A549 (cell line): ENCODE results near the gene ZNRD2. TPM values are rescaled to one million over a fixed set of nuclear protein-coding genes. Genes with fewer than 3 reads are reported as not detected.

Experiments
- ATAC-seq, 2 experiments: fragments of 200-7000 bp in 1 of 2; fragments of >200 bp in 1 of 2; cut with Nextera tagmentation in 1 of 2; cut with Tn5 transposase in 1 of 2; 3 replicates each; pipeline versions ENCODE4 v1.8.0 to v1.9.1; 2018 to 2020; ENCODE audit warnings: mild to moderate bottlenecking in 1 of 2, moderate library complexity in 1 of 2
- CTCF ChIA-PET: fragments of 300-600 bp; sonication (Branson Sonifier 250); formaldehyde crosslinking; extraction: SDS; loops from one replicate; lab custom pipeline; 2021; ENCODE audit warnings: antibody characterized with exemption, inconsistent platforms; lab: Yijun Ruan, JAX
- POLR2A ChIA-PET: fragments of 350-600 bp; formaldehyde crosslinking; extraction: SDS; loops from one replicate; lab custom pipeline; 2021; ENCODE audit warnings: antibody characterized with exemption, inconsistent platforms; lab: Yijun Ruan, JAX
- DNase-seq, 2 experiments: peaks; one replicate each; pipeline versions ENCODE4 v3.0.0 to v3.0.0-alpha.2; 2011 to 2016; ENCODE audit warnings: low read depth in 1 of 2, low spot score in 1 of 2
- FAIRE-seq: peaks from 2 replicates; lab custom pipeline; 2011; peaks lifted over from hg19 to GRCh38; lab: Jason Lieb, UNC
- H3K27ac ChIP-seq, 2 experiments: fragments of >200 bp; sonication (Bioruptor Twin); formaldehyde crosslinking; 3 replicates each; pipeline ENCODE4 v1.5.1; 2016 to 2017
- H3K4me1 ChIP-seq: fragments of >200 bp; sonication (Bioruptor Twin); formaldehyde crosslinking; 3 replicates; pipeline ENCODE4 v1.6.1; 2016
- H3K4me2 ChIP-seq: fragments of >200 bp; sonication (Bioruptor Twin); formaldehyde crosslinking; 3 replicates; pipeline ENCODE4 v1.6.1; 2016
- H3K4me3 ChIP-seq: fragments of >200 bp; sonication (Bioruptor Twin); formaldehyde crosslinking; 3 replicates; pipeline ENCODE4 v1.5.1; 2016
- H3K9me3 ChIP-seq: fragments of >200 bp; sonication (Bioruptor Twin); formaldehyde crosslinking; 3 replicates; pipeline ENCODE4 v1.6.1; 2016
- BHLHE40 ChIP-seq: IDR thresholded peaks from 2 replicates; pipeline ENCODE4 v1.6.1; 2012; ENCODE audit warnings: low read depth, low read length, inconsistent platforms
- CEBPB ChIP-seq, 2 experiments: fragments of >200 bp in 1 of 2; sonication (Bioruptor Twin) in 1 of 2; formaldehyde crosslinking in 1 of 2; IDR thresholded peaks; 2 replicates each; pipeline ENCODE4 v1.6.1; 2012 to 2016
- CHD2 ChIP-seq: fragments of 150-350 bp; IDR thresholded peaks from 2 replicates; pipeline ENCODE4 v1.6.1; 2014; ENCODE audit warnings: low read length; ENCODE audit not compliant: partially characterized antibody
- CHD4 ChIP-seq: fragments of 200-600 bp; sonication (generic); IDR thresholded peaks from 2 replicates; pipeline ENCODE4 v1.6.1; 2016; ENCODE audit warnings: antibody characterized with exemption, mild to moderate bottlenecking, borderline replicate concordance
- EHMT2 ChIP-seq: fragments of 200-600 bp; sonication (generic); IDR thresholded peaks from 2 replicates; pipeline ENCODE4 v1.6.1; 2016; ENCODE audit warnings: antibody characterized with exemption, low read depth, mild to moderate bottlenecking, moderate library complexity
- GATA3 ChIP-seq: IDR thresholded peaks from 2 replicates; pipeline ENCODE4 v1.6.1; 2012; ENCODE audit warnings: borderline replicate concordance
- HOXA7 ChIP-seq: fragments of 250-450 bp; sonication (Bioruptor Pico); IDR thresholded peaks from 2 replicates; pipeline ENCODE4 v1.5.0; 2020; ENCODE audit warnings: mild to moderate bottlenecking, moderate library complexity
- JUN ChIP-seq, 2 experiments: fragments of >200 bp; sonication (Bioruptor Twin); formaldehyde crosslinking; IDR thresholded peaks; 2 replicates in 1 of 2; 3 replicates in 1 of 2; pipeline ENCODE4 v1.6.1; 2016 to 2017
- KDM5A ChIP-seq: fragments of 200-600 bp; sonication (generic); IDR thresholded peaks from 2 replicates; pipeline ENCODE4 v1.6.1; 2016; ENCODE audit warnings: antibody characterized with exemption, mild to moderate bottlenecking
- PHF8 ChIP-seq: fragments of 200-600 bp; sonication (generic); IDR thresholded peaks from 2 replicates; pipeline ENCODE4 v1.6.1; 2016; ENCODE audit warnings: low read depth, mild to moderate bottlenecking, antibody characterized with exemption, moderate library complexity, borderline replicate concordance
- POLR2A ChIP-seq: IDR thresholded peaks from 2 replicates; pipeline ENCODE4 v1.6.1; 2012; ENCODE audit warnings: mild to moderate bottlenecking, low read length
- RAD21 ChIP-seq, 2 experiments: fragments of >200 bp in 1 of 2; sonication (Bioruptor Twin) in 1 of 2; formaldehyde crosslinking in 1 of 2; IDR thresholded peaks in 1 of 2; conservative IDR thresholded peaks in 1 of 2; 2 replicates in 1 of 2; 3 replicates in 1 of 2; pipeline ENCODE4 v1.6.1; 2012 to 2018; ENCODE audit warnings: inconsistent platforms in 1 of 2
- RARB ChIP-seq: fragments of 250-450 bp; sonication (Bioruptor Pico); IDR thresholded peaks from 2 replicates; pipeline ENCODE4 v1.8.0; 2021; ENCODE audit warnings: mild to moderate bottlenecking, moderate library complexity
- SMC3 ChIP-seq: fragments of >200 bp; sonication (Bioruptor Twin); formaldehyde crosslinking; IDR thresholded peaks from 3 replicates; pipeline ENCODE4 v1.6.1; 2018; ENCODE audit warnings: inconsistent platforms
- TFCP2L1 ChIP-seq: fragments of 250-450 bp; sonication (Bioruptor Pico); IDR thresholded peaks from 2 replicates; pipeline ENCODE4 v1.5.0; 2021; ENCODE audit warnings: mild to moderate bottlenecking
- TP53 ChIP-seq: fragments of 250-450 bp; sonication (Bioruptor Pico); IDR thresholded peaks from 2 replicates; pipeline ENCODE4 v1.5.0; 2021; ENCODE audit warnings: mild to moderate bottlenecking, moderate library complexity
- ZC3H11A ChIP-seq: fragments of 450-650 bp; IDR thresholded peaks from 2 replicates; pipeline ENCODE4 v1.6.1; 2014; ENCODE audit warnings: antibody characterized with exemption, mild to moderate bottlenecking
- ZNF302 ChIP-seq: fragments of 250-450 bp; sonication (Bioruptor Pico); IDR thresholded peaks from 2 replicates; pipeline ENCODE4 v1.9.0; 2021; ENCODE audit warnings: inconsistent platforms, mild to moderate bottlenecking, moderate library complexity
- WGBS: methylation state at CpG from one replicate; pipeline ENCODE4 v1.1.6; 2017; ENCODE audit errors: missing lambda C conversion rate; 5-methylcytosine and 5-hydroxymethylcytosine counted together
- polyA plus RNA-seq, 4 experiments: library from polyadenylated mRNA; depleted of rRNA in 3 of 4; stranded (reverse); fragments of >200 nt; fragmentation: RNase III in 1 of 4; extraction: RNeasy Plus Mini Kit Qiagen cat#74134 plus additional on column Dnase treatment in 1 of 4; gene quantifications; 2 replicates in 3 of 4; 3 replicates in 1 of 4; pipeline ENCODE4 v1.2.3, GENCODE V29; 2011 to 2017
- TF ChIP-seq, protein P1 (sequence below): IDR thresholded peaks from 2 replicates; pipeline ENCODE4 v1.6.1; 2012; ENCODE audit warnings: low read depth, borderline replicate concordance
- TF ChIP-seq, protein P2 (sequence below): IDR thresholded peaks from 2 replicates; pipeline ENCODE4 v1.6.1; 2012
- TF ChIP-seq, protein P3 (sequence below): fragments of 200-600 bp; sonication (generic); IDR thresholded peaks from 2 replicates; pipeline ENCODE4 v1.6.1; 2016; ENCODE audit warnings: antibody characterized with exemption, mild to moderate bottlenecking, moderate library complexity
- TF ChIP-seq, protein P4 (sequence below): fragments of 150-350 bp; IDR thresholded peaks from 2 replicates; pipeline ENCODE4 v1.6.1; 2014; ENCODE audit warnings: low read depth, mild to moderate bottlenecking, low read length
- TF ChIP-seq, protein P5 (sequence below): fragments of >200 bp; sonication (Bioruptor Twin); formaldehyde crosslinking; IDR thresholded peaks from 2 replicates; pipeline ENCODE4 v1.6.1; 2016
- TF ChIP-seq, protein P6 (sequence below): IDR thresholded peaks from 2 replicates; pipeline ENCODE4 v1.6.1; 2012
- TF ChIP-seq, protein P7 (sequence below): fragments of >200 bp; sonication (Bioruptor Twin); formaldehyde crosslinking; IDR thresholded peaks from 3 replicates; pipeline ENCODE4 v1.5.1; 2016

ZNRD2 gene
- polyA plus RNA-seq, 2 of the 4 experiments (the other 2 are of a cell fraction), result 28.2 to 66.1 TPM

DNA sequence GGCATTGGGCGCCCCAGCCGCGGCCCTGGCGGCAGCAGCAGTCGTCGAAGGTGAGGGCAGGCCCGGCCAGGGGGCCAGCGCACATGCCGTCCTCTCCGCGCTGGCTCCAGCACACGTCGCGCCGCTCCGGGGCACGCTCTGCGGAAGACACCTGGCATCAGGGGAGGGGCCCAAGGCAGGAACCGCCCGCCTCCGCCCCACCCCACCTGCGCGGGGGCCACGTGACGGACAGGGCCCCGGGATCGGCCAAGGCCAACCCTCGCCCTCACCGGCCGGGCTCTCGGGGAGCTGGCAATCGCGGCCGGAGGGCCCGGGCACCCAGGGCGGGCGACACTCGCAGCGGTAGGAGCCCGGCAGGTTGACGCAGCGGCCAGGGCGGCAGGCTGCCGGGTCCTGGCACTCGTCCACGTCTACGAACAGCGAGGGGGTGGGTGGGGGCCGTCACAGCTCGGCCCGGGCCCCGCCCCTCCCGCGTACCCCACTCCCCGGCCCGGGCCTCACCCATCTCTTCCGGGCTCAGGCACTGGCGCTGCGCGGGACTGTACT is 30.5 kb upstream of the ZNRD2 start:
- WGBS, result 88% methylated on average over 32 of the region's 60 CpGs
- FAIRE-seq (no peak), ATAC-seq (peak; percentile 1 to 61; a peak in 4 of 6 replicates), DNase-seq (no peak)
- Histone ChIP-seq H3K27ac (peak overlapping the region; percentile 66 to 88; a peak in 4 of 6 replicates), H3K9me3 (no peaks in the 10 kb centered on the region), H3K4me2 (peak overlapping the region; percentile 73), H3K4me3 (peak overlapping the region; percentile 32), H3K4me1 (peaks cover 10% of the 10 kb centered on the region)
- CTCF ChIA-PET, result interaction anchor here (0.9 to 15.3 kb wide), 19 partner anchors 9 to 152 kb away, joined by 3 to 393 read pairs (median 11); partner anchors contain the start of genes EHBP1L1, FAM89B, KCNK7 and LTBP3
- TF ChIP-seq GATA3 (no peak), SMC3 (no peak), KDM5A (no peak), ZNF302 (no peak), TFCP2L1 (CRISPR knock-in tag) (no peak), CEBPB (IDR thresholded peaks at IDR 0.05) (no peak), BHLHE40 (no peak), TP53 (CRISPR knock-in tag) (no peak), CHD4 (no peak), HOXA7 (CRISPR knock-in tag) (no peak), PHF8 (no peak), ZC3H11A (no peak), EHMT2 (no peak)
- TF ChIP-seq, protein P1, sequence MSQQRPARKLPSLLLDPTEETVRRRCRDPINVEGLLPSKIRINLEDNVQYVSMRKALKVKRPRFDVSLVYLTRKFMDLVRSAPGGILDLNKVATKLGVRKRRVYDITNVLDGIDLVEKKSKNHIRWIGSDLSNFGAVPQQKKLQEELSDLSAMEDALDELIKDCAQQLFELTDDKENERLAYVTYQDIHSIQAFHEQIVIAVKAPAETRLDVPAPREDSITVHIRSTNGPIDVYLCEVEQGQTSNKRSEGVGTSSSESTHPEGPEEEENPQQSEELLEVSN, result no peak
- TF ChIP-seq, protein P2, sequence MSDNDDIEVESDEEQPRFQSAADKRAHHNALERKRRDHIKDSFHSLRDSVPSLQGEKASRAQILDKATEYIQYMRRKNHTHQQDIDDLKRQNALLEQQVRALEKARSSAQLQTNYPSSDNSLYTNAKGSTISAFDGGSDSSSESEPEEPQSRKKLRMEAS, result no peak
- TF ChIP-seq, protein P3, sequence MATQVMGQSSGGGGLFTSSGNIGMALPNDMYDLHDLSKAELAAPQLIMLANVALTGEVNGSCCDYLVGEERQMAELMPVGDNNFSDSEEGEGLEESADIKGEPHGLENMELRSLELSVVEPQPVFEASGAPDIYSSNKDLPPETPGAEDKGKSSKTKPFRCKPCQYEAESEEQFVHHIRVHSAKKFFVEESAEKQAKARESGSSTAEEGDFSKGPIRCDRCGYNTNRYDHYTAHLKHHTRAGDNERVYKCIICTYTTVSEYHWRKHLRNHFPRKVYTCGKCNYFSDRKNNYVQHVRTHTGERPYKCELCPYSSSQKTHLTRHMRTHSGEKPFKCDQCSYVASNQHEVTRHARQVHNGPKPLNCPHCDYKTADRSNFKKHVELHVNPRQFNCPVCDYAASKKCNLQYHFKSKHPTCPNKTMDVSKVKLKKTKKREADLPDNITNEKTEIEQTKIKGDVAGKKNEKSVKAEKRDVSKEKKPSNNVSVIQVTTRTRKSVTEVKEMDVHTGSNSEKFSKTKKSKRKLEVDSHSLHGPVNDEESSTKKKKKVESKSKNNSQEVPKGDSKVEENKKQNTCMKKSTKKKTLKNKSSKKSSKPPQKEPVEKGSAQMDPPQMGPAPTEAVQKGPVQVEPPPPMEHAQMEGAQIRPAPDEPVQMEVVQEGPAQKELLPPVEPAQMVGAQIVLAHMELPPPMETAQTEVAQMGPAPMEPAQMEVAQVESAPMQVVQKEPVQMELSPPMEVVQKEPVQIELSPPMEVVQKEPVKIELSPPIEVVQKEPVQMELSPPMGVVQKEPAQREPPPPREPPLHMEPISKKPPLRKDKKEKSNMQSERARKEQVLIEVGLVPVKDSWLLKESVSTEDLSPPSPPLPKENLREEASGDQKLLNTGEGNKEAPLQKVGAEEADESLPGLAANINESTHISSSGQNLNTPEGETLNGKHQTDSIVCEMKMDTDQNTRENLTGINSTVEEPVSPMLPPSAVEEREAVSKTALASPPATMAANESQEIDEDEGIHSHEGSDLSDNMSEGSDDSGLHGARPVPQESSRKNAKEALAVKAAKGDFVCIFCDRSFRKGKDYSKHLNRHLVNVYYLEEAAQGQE, result no peak
- TF ChIP-seq, protein P4, sequence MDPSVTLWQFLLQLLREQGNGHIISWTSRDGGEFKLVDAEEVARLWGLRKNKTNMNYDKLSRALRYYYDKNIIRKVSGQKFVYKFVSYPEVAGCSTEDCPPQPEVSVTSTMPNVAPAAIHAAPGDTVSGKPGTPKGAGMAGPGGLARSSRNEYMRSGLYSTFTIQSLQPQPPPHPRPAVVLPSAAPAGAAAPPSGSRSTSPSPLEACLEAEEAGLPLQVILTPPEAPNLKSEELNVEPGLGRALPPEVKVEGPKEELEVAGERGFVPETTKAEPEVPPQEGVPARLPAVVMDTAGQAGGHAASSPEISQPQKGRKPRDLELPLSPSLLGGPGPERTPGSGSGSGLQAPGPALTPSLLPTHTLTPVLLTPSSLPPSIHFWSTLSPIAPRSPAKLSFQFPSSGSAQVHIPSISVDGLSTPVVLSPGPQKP, result no peak
- TF ChIP-seq, protein P5, sequence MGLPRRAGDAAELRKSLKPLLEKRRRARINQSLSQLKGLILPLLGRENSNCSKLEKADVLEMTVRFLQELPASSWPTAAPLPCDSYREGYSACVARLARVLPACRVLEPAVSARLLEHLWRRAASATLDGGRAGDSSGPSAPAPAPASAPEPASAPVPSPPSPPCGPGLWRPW, result no peak
- POLR2A ChIA-PET, result interaction anchor here (4.5 kb wide), 1 partner anchor 31 kb away, joined by 23 read pairs; the partner anchor contains the start of gene ZNRD2

DNA sequence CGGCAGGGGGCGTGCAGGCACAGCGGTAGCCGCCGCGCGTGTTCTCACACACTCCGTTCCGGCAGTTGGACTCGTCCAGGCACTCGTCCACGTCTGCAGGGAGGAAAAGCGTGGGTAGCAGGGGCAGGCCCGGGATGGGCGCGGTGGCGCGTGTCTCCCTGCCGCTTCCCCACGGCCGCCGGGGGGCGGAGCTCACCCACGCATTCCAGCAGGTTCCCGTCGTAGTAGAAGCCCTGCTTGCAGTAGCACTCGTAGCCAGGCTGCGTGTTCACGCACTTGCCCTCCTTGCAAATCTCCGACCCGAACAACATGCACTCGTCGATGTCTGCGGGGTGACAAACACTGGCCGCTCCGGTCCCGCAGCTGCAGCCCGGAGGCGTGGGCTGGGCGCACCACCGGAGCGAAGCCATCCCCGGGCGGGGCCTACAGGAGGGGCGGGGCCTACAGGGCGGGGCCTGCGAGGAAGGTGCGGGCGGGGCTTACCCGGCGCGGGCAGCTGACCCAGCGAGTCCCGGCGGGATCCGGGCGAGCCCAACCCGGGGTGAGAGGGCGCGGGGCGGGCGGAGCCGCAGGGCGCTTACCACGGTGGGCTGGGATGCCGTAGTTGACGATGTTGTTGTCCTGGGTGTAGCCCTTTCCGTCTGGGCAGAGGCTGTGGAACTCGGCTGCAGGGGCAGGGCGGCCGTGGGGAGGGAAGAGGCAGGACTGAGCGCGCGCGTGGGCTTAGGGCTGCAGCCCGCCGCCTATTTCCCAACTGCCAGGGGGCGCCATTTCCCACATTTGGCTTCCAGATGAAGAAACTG is 29.8 kb upstream of the ZNRD2 start:
- 10% methylated on average over 13 of the region's 78 CpGs for WGBS
- Histone ChIP-seq H3K4me3 (peak overlapping the region; percentile 32), H3K4me1 (peaks cover 10% of the 10 kb centered on the region), H3K4me2 (peak overlapping the region; percentile 73), H3K9me3 (no peaks in the 10 kb centered on the region), H3K27ac (peak overlapping the region; percentile 66 to 88)
- ATAC-seq (peak; percentile 69 to 88), DNase-seq (peak; percentile 90 to 91), FAIRE-seq (no peak)
- POLR2A ChIA-PET, result interaction anchor here (0.7 to 4.5 kb wide), 4 partner anchors 9 to 30 kb away, joined by 3 to 23 read pairs (median 5); partner anchors contain the start of gene ZNRD2
- CTCF ChIA-PET, result interaction anchor here (0.7 to 15.3 kb wide), 28 partner anchors 9 to 211 kb away, joined by 3 to 393 read pairs (median 7); partner anchors contain the start of genes EHBP1L1, FAM89B, KCNK7 and LTBP3
- TF ChIP-seq GATA3 (peak; percentile 10; the same call in 1 of the 2 replicates), SMC3 (peak; percentile 88), JUN (IDR thresholded peaks at IDR 0.05) (peak in 1 of 2 experiments; percentile 69; a peak in 3 of 5 replicates), TFCP2L1 (CRISPR knock-in tag) (peak; percentile 52; the same call in 1 of the 2 replicates), RARB (CRISPR knock-in tag) (no peak), POLR2A (peak; percentile 54), CHD2 (no peak), TP53 (CRISPR knock-in tag) (no peak), RAD21 (conservative IDR thresholded peaks at IDR 0.05 in 1 of 2, IDR thresholded peaks at IDR 0.05 in 1 of 2) (peak; percentile 82 to 86), CEBPB (IDR thresholded peaks at IDR 0.05) (peak; percentile 15 to 65; a peak in 1 of 4 replicates)
- TF ChIP-seq, protein P6, sequence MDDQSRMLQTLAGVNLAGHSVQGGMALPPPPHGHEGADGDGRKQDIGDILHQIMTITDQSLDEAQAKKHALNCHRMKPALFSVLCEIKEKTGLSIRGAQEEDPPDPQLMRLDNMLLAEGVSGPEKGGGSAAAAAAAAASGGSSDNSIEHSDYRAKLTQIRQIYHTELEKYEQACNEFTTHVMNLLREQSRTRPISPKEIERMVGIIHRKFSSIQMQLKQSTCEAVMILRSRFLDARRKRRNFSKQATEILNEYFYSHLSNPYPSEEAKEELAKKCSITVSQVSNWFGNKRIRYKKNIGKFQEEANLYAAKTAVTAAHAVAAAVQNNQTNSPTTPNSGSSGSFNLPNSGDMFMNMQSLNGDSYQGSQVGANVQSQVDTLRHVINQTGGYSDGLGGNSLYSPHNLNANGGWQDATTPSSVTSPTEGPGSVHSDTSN, result peak; percentile 60
- TF ChIP-seq, protein P2, result peak; percentile 47
- TF ChIP-seq, protein P7, sequence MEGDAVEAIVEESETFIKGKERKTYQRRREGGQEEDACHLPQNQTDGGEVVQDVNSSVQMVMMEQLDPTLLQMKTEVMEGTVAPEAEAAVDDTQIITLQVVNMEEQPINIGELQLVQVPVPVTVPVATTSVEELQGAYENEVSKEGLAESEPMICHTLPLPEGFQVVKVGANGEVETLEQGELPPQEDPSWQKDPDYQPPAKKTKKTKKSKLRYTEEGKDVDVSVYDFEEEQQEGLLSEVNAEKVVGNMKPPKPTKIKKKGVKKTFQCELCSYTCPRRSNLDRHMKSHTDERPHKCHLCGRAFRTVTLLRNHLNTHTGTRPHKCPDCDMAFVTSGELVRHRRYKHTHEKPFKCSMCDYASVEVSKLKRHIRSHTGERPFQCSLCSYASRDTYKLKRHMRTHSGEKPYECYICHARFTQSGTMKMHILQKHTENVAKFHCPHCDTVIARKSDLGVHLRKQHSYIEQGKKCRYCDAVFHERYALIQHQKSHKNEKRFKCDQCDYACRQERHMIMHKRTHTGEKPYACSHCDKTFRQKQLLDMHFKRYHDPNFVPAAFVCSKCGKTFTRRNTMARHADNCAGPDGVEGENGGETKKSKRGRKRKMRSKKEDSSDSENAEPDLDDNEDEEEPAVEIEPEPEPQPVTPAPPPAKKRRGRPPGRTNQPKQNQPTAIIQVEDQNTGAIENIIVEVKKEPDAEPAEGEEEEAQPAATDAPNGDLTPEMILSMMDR, result peak; percentile 82
